Measurements from ENCODE around the gene PPP6R1. TPM values are rescaled to one million over a fixed set of nuclear protein-coding genes. Genes with fewer than 3 reads are reported as not detected.

PPP6R1 gene
- total and polyA plus RNA-seq, 2 of the 13 experiments (the other 11 are each of a cell fraction or from before 2014, with no cell fraction given): 25.8 to 54.0 TPM

DNA sequence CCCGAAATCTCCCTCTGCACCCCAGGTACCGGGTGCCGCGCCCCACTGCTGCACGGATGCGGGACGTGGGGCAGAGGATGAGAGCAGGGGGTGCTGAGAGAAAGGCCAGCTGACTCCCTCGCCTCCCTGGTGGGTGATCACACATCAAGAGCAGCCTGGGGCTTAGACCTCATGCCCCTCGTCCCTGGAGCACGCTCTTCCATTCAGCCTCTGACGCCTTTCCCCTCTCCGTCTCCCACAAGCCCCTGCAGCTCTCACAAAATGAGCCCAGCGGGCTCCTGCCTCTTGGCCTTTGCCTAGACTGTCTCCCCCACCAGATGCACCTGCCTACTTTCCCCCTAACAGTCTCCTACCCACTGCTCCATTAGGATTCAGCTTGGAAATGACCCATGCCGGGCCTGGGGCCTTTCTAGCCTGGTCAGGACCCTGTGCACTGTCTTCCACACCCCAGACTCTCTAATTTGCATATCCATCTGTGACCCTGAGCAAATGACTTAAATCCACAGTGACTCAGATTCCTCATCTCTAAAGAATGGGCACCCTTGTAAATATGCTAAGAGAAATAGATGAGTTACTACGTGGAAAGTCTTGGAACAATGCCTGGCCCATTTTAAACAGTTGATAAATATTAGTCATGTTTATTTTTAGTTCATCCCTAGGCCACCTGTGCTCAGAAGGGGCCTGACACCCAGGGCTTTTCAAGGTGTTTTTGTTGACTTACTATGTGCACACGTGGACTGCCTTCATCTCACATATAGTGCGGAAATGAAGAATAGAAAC lies 48.9 kb downstream of the PPP6R1 start (continued):
- TF ChIP-seq, protein P1, sequence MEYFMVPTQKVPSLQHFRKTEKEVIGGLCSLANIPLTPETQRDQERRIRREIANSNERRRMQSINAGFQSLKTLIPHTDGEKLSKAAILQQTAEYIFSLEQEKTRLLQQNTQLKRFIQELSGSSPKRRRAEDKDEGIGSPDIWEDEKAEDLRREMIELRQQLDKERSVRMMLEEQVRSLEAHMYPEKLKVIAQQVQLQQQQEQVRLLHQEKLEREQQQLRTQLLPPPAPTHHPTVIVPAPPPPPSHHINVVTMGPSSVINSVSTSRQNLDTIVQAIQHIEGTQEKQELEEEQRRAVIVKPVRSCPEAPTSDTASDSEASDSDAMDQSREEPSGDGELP (IDR thresholded peaks at IDR 0.05; ENCODE audit: borderline replicate concordance, low read depth): peak; percentile 65; the same call in 1 of the 2 replicates
- TF ChIP-seq NONO (IDR thresholded peaks at IDR 0.05): no peak
- TF ChIP-seq NONO (CRISPR knock-in tag; conservative IDR thresholded peaks at IDR 0.05): no peak
- no peak for TF ChIP-seq SKI (IDR thresholded peaks at IDR 0.05; ENCODE audit: partially characterized antibody)
- peak; percentile 72; the same call in 1 of the 2 replicates for TF ChIP-seq ZNF501 (CRISPR knock-in tag; IDR thresholded peaks at IDR 0.05)
- TF ChIP-seq GLI4 (CRISPR knock-in tag; IDR thresholded peaks at IDR 0.05; ENCODE audit: borderline replicate concordance): peak; percentile 76; the same call in 1 of the 2 replicates
- peak; percentile 88; the same call in 1 of the 2 replicates for TF ChIP-seq ZNF879 (CRISPR knock-in tag; IDR thresholded peaks at IDR 0.05)
- no peak for TF ChIP-seq ZNF672 (CRISPR knock-in tag; IDR thresholded peaks at IDR 0.05)
- TF ChIP-seq RAD51 (IDR thresholded peaks at IDR 0.05; ENCODE audit: borderline replicate concordance): no peak
- TF ChIP-seq NKX3-1 (CRISPR knock-in tag; IDR thresholded peaks at IDR 0.05): no peak
- TF ChIP-seq RELA (CRISPR knock-in tag; IDR thresholded peaks at IDR 0.05): no peak
- TF ChIP-seq, protein P2, sequence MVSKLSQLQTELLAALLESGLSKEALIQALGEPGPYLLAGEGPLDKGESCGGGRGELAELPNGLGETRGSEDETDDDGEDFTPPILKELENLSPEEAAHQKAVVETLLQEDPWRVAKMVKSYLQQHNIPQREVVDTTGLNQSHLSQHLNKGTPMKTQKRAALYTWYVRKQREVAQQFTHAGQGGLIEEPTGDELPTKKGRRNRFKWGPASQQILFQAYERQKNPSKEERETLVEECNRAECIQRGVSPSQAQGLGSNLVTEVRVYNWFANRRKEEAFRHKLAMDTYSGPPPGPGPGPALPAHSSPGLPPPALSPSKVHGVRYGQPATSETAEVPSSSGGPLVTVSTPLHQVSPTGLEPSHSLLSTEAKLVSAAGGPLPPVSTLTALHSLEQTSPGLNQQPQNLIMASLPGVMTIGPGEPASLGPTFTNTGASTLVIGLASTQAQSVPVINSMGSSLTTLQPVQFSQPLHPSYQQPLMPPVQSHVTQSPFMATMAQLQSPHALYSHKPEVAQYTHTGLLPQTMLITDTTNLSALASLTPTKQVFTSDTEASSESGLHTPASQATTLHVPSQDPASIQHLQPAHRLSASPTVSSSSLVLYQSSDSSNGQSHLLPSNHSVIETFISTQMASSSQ (IDR thresholded peaks at IDR 0.05; ENCODE audit: low read depth): no peak
- TF ChIP-seq, protein P2 (CRISPR knock-in tag; IDR thresholded peaks at IDR 0.05; ENCODE audit: borderline replicate concordance): peak; percentile 7; the same call in 1 of the 2 replicates
- no peak for TF ChIP-seq SRF (IDR thresholded peaks at IDR 0.05; ENCODE audit: low read depth, low read length)
- no peak for TF ChIP-seq ZNF34 (CRISPR knock-in tag; IDR thresholded peaks at IDR 0.05; ENCODE audit: borderline replicate concordance)
- TF ChIP-seq ZNF136 (CRISPR knock-in tag; IDR thresholded peaks at IDR 0.05; ENCODE audit: low read depth): no peak
- 0 out of 2 replicates have a peak, but pooled peaks have one; percentile 34 for TF ChIP-seq ZNF451 (CRISPR knock-in tag; IDR thresholded peaks at IDR 0.05)
- TF ChIP-seq KLF12 (CRISPR knock-in tag; IDR thresholded peaks at IDR 0.05; ENCODE audit: borderline replicate concordance): no peak
- peak; percentile 17; the same call in 1 of the 2 replicates for TF ChIP-seq ZNF788 (CRISPR knock-in tag; IDR thresholded peaks at IDR 0.05; ENCODE audit: borderline replicate concordance)
- TF ChIP-seq ZNF468 (CRISPR knock-in tag; IDR thresholded peaks at IDR 0.05): no peak
- TF ChIP-seq ZBTB21 (CRISPR knock-in tag; IDR thresholded peaks at IDR 0.05): no peak
- no peak for TF ChIP-seq RARG (CRISPR knock-in tag; IDR thresholded peaks at IDR 0.05; ENCODE audit: low read depth)
- TF ChIP-seq ZNF160 (CRISPR knock-in tag; IDR thresholded peaks at IDR 0.05): peak; percentile 43; the same call in 1 of the 2 replicates
- no peak for TF ChIP-seq AGO1 (IDR thresholded peaks at IDR 0.05; ENCODE audit: low read depth, low read length, poor library complexity, severe bottlenecking)
- TF ChIP-seq ZMYM2 (CRISPR knock-in tag; IDR thresholded peaks at IDR 0.05): peak; percentile 49; the same call in 1 of the 2 replicates
